Stimulated activated CD8-positive, alpha-beta memory T cell treated with anti-CD3 and anti-CD28 coated beads, Interleukin-7, amount 100 ng/mL, for 4 hours (primary cell): ENCODE measurements around the gene XAGE3.
"Not testable (repeated sequence)": the region's sequence is repeated elsewhere in the genome, so short reads cannot be mapped to it uniquely, and the experiment has no call there.

Experiments used
- DNase-seq, 2 donors: peaks; one replicate each; pipeline ENCODE4 v3.0.0-alpha.2; 2020; ENCODE audit warnings: low read depth in 2 of 2

Gene XAGE3

GRCh38 chrX:52843619-52844018, 24.3 kb downstream of the XAGE3 start:
- DNase-seq, result not testable (repeated sequence)

GRCh38 chrX:52839137-52839536, 28.7 kb downstream of the XAGE3 start:
- no peak for DNase-seq

GRCh38 chrX:52830551-52830950, 37.3 kb downstream of the XAGE3 start:
- no peak for DNase-seq

- DNase-seq, result no peak
Measured at GRCh38 chrX:52824608-52825007, 43.3 kb downstream of the XAGE3 start.

- DNase-seq, result no peak
Measured at GRCh38 chrX:52821079-52821760, 46.7 kb downstream of the XAGE3 start.

- DNase-seq, result no peak
Measured at GRCh38 chrX:52819788-52820187, 48.1 kb downstream of the XAGE3 start.
